GM23248 (cell line): ENCODE measurements around the gene RASAL2. TPM values are rescaled to one million over a fixed set of nuclear protein-coding genes. Genes with fewer than 3 reads are reported as not detected.

Experiments
- DNase-seq: peaks from one replicate; pipeline ENCODE4 v3.0.0-alpha.2; 2015
- H2AFZ ChIP-seq: fragments of 200-600 bp; sonication (generic); 2 replicates; pipeline ENCODE4 v1.6.1; 2016; ENCODE audit warnings: antibody characterized with exemption
- H3F3A ChIP-seq: fragments of 200-600 bp; sonication (generic); 2 replicates; pipeline ENCODE4 v1.6.1; 2016; ENCODE audit warnings: mild to moderate bottlenecking, antibody characterized with exemption, mixed run types; ENCODE audit not compliant: insufficient read depth
- H3K27ac ChIP-seq: fragments of 200-600 bp; sonication (generic); 2 replicates; pipeline ENCODE4 v1.5.1; 2016; ENCODE audit warnings: mild to moderate bottlenecking
- H3K27me3 ChIP-seq: fragments of 200-600 bp; sonication (generic); replicated peaks from 2 replicates; pipeline ENCODE4 v1.6.1; 2016; ENCODE audit warnings: mild to moderate bottlenecking; ENCODE audit not compliant: insufficient read depth
- H3K36me3 ChIP-seq: fragments of 200-600 bp; sonication (generic); 2 replicates; pipeline ENCODE4 v1.6.1; 2016; ENCODE audit warnings: low read depth, mild to moderate bottlenecking
- H3K4me1 ChIP-seq: fragments of 200-600 bp; sonication (generic); 2 replicates; pipeline ENCODE4 v1.6.1; 2016; ENCODE audit warnings: mild to moderate bottlenecking; ENCODE audit not compliant: insufficient read depth
- H3K4me2 ChIP-seq: fragments of 200-600 bp; sonication (generic); one replicate; pipeline ENCODE4 v1.6.1; 2016; ENCODE audit warnings: mild to moderate bottlenecking; ENCODE audit not compliant: unreplicated experiment
- H3K4me3 ChIP-seq: fragments of 200-600 bp; sonication (generic); 2 replicates; pipeline ENCODE4 v1.5.1; 2016; ENCODE audit warnings: mild to moderate bottlenecking
- H3K79me2 ChIP-seq: fragments of 200-600 bp; sonication (generic); 2 replicates; pipeline ENCODE4 v1.6.1; 2016; ENCODE audit warnings: mild to moderate bottlenecking; ENCODE audit not compliant: insufficient read depth
- H3K9ac ChIP-seq: fragments of 200-600 bp; sonication (generic); 2 replicates; pipeline ENCODE4 v1.6.1; 2016; ENCODE audit warnings: mild to moderate bottlenecking
- H3K9me2 ChIP-seq: fragments of 200-600 bp; sonication (generic); 2 replicates; pipeline ENCODE4 v1.6.1; 2016; ENCODE audit warnings: mixed run types, mild to moderate bottlenecking, moderate library complexity; ENCODE audit not compliant: insufficient read depth
- H3K9me3 ChIP-seq: fragments of 200-600 bp; sonication (generic); one replicate; pipeline ENCODE4 v1.6.1; 2017; ENCODE audit warnings: low read depth
- H4K20me1 ChIP-seq: fragments of 200-600 bp; sonication (generic); 2 replicates; pipeline ENCODE4 v1.6.0; 2016; ENCODE audit not compliant: insufficient read depth
- EZH2 ChIP-seq: fragments of 200-600 bp; sonication (generic); IDR thresholded peaks from 2 replicates; pipeline ENCODE4 v1.6.1; 2018; ENCODE audit warnings: antibody characterized with exemption, mild to moderate bottlenecking; ENCODE audit not compliant: insufficient read depth, poor library complexity, severe bottlenecking
- EZH2phosphoT487 ChIP-seq: fragments of 200-600 bp; sonication (generic); IDR thresholded peaks from 2 replicates; pipeline ENCODE4 v1.6.1; 2018; ENCODE audit warnings: antibody characterized with exemption, moderate library complexity, mild to moderate bottlenecking, low read depth; ENCODE audit not compliant: insufficient read depth
- WGBS, 2 experiments: methylation state at CpG; one replicate each; pipeline ENCODE4 v1.1.6; 2015 to 2017; ENCODE audit warnings: low lambda C conversion rate in 2 of 2, low coverage in 1 of 2; ENCODE audit errors: missing lambda C conversion rate in 2 of 2; 5-methylcytosine and 5-hydroxymethylcytosine counted together
- in situ Hi-C: fragments of 300-500 bp; cut with MboI; formaldehyde crosslinking; loops from 2 replicates; pipeline ENCODE4 v1.15.0; 2020
- polyA plus RNA-seq: library from polyadenylated mRNA; unstranded; fragments of >200 nt; fragmentation: Nextera tagmentation; extraction: Ambion mirVana; gene quantifications from 2 replicates; pipeline ENCODE4 v1.2.1, GENCODE V29; 2016
- total RNA-seq: library from RNA; depleted of rRNA; stranded (reverse); fragments of >200 nt; shearing (Covaris generic); gene quantifications from 2 replicates; pipeline ENCODE4 v1.2.3, GENCODE V29; 2014

RASAL2 gene
- total and polyA plus RNA-seq, 2 experiments from 2014 or later = 10.1 to 23.1 TPM

DNA sequence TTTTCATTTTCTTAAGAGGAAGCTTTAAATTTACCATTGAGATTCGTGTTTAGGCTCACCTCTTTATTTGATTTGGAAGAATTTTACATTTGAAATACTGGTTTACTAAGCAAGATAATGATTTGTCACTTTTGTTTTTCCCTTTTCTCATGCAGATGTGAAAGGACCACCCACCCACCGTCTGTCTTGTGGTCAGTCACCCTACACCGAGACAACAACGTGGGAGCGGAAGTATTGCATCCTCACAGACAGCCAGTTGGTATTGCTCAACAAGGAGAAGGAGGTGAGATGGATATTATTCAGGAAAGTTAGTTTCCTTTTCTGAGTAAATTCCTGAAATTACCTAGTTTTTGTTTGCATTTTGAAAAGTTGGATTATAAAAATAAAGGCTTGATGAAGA, 189.5 kb downstream of the RASAL2 start:
- no peak overlapping the region for H2AFZ ChIP-seq
- H3K9ac ChIP-seq = peak overlapping the region; percentile 16
- H3K9me2 ChIP-seq = no peaks in the 10 kb centered on the region
- in situ Hi-C loops = loop anchor here (10.0 to 25.0 kb wide), 2 partner anchors 249 to 1396 kb away; no protein-coding TSS in a partner anchor
- no peaks in the 10 kb centered on the region for H3K9me3 ChIP-seq
- TF ChIP-seq EZH2phosphoT487 (no peak), EZH2 (no peak)
- H3F3A ChIP-seq = 0 out of 2 replicates have a peak, but pooled peaks cover 7% of the 10 kb centered on the region
- WGBS, 2 experiments = 75 to 87% methylated on average over 5 of the region's 5 CpGs
- H3K4me3 ChIP-seq = no peak overlapping the region
- peak; percentile 31 for DNase-seq
- peaks cover 73% of the 10 kb centered on the region for H3K79me2 ChIP-seq
- no peak overlapping the region for H3K4me2 ChIP-seq
- H3K27me3 ChIP-seq = no peaks in the 10 kb centered on the region
- no peaks in the 10 kb centered on the region for H3K36me3 ChIP-seq
- H3K4me1 ChIP-seq = peaks cover 30% of the 10 kb centered on the region
- H3K27ac ChIP-seq = peak overlapping the region; percentile 10; the same call in 1 of the 2 replicates
- no peaks in the 10 kb centered on the region for H4K20me1 ChIP-seq

GRCh38 chr1:178284058-178284457, 190.2 kb downstream of the RASAL2 start:
- Histone ChIP-seq H3K36me3 (no peaks in the 10 kb centered on the region), H3K9me3 (no peaks in the 10 kb centered on the region), H3K9ac (no peak overlapping the region), H3K4me3 (no peak overlapping the region), H2AFZ (no peak overlapping the region), H3K4me1 (peaks cover 30% of the 10 kb centered on the region), H3K4me2 (no peak overlapping the region), H3F3A (0 out of 2 replicates have a peak, but pooled peaks cover 7% of the 10 kb centered on the region), H4K20me1 (no peaks in the 10 kb centered on the region), H3K27me3 (no peaks in the 10 kb centered on the region), H3K27ac (no peak overlapping the region), H3K9me2 (no peaks in the 10 kb centered on the region), H3K79me2 (peaks cover 68% of the 10 kb centered on the region)
- WGBS, 2 experiments = 63 to 71% methylated on average over 3 of the region's 3 CpGs
- no peak for DNase-seq
- in situ Hi-C loops = loop anchor here (10.0 to 25.0 kb wide), 2 partner anchors 249 to 1397 kb away; no protein-coding TSS in a partner anchor
- TF ChIP-seq EZH2phosphoT487 = no peak

GRCh38 chr1:178291166-178291565, 197.3 kb downstream of the RASAL2 start:
- Histone ChIP-seq H3K9me2 (no peaks in the 10 kb centered on the region), H2AFZ (no peak overlapping the region), H3K9ac (no peak overlapping the region), H3F3A (no peaks in the 10 kb centered on the region), H3K4me3 (no peak overlapping the region), H3K4me2 (no peak overlapping the region), H3K9me3 (no peaks in the 10 kb centered on the region), H3K27ac (no peak overlapping the region), H3K79me2 (peaks cover 73% of the 10 kb centered on the region), H3K4me1 (no peaks in the 10 kb centered on the region), H3K27me3 (no peaks in the 10 kb centered on the region), H3K36me3 (peaks cover 13% of the 10 kb centered on the region; the same call in 1 of the 2 replicates), H4K20me1 (no peaks in the 10 kb centered on the region)
- TF ChIP-seq EZH2phosphoT487 (no peak), EZH2 (no peak)
- DNase-seq = no peak
- in situ Hi-C loops = loop anchor here (25.0 kb wide), 1 partner anchor 1404 kb away; no protein-coding TSS in a partner anchor
- WGBS, 2 experiments = 96 to 98% methylated on average over 1 of the region's 1 CpG

- in situ Hi-C loops = loop anchor here (25.0 kb wide), 1 partner anchor 1407 kb away; no protein-coding TSS in a partner anchor
- no peak overlapping the region for H3K4me3 ChIP-seq
- peaks cover 10% of the 10 kb centered on the region; the same call in 1 of the 2 replicates for H3K36me3 ChIP-seq
- H4K20me1 ChIP-seq = no peaks in the 10 kb centered on the region
- H3K27me3 ChIP-seq = no peaks in the 10 kb centered on the region
- peaks cover 82% of the 10 kb centered on the region for H3K79me2 ChIP-seq
- H3K4me1 ChIP-seq = peaks cover 5% of the 10 kb centered on the region; the same call in 1 of the 2 replicates
- DNase-seq = peak; percentile 6
- no peak overlapping the region for H3K4me2 ChIP-seq
- H2AFZ ChIP-seq = no peak overlapping the region
- H3F3A ChIP-seq = peaks cover 3% of the 10 kb centered on the region; the same call in 1 of the 2 replicates
- TF ChIP-seq EZH2phosphoT487 = no peak
- no peak for TF ChIP-seq EZH2
- no peaks in the 10 kb centered on the region for H3K9me3 ChIP-seq
- H3K9me2 ChIP-seq = no peaks in the 10 kb centered on the region
- WGBS, 2 experiments = 100% methylated on average over 1 of the region's 1 CpG
- no peak overlapping the region for H3K9ac ChIP-seq
- H3K27ac ChIP-seq = no peak overlapping the region
These were observed 200.8 kb downstream of the RASAL2 start for GRCh38 chr1:178294654-178295053.

GRCh38 chr1:178300352-178300699, 206.4 kb downstream of the RASAL2 start:
- peak overlapping the region; percentile 16 for H3K4me2 ChIP-seq
- peak overlapping the region; percentile 18 for H3K27ac ChIP-seq
- H3K9me2 ChIP-seq = no peaks in the 10 kb centered on the region
- H3K4me1 ChIP-seq = peaks cover 18% of the 10 kb centered on the region
- TF ChIP-seq EZH2 (no peak), EZH2phosphoT487 (no peak)
- peaks cover 88% of the 10 kb centered on the region for H3K79me2 ChIP-seq
- peak overlapping the region; percentile 0; the same call in 1 of the 2 replicates for H3K9ac ChIP-seq
- H3K4me3 ChIP-seq = 0 out of 2 replicates have a peak overlapping the region, but pooled peaks have one; percentile 13
- no peaks in the 10 kb centered on the region for H4K20me1 ChIP-seq
- H3K27me3 ChIP-seq = no peaks in the 10 kb centered on the region
- peaks cover 14% of the 10 kb centered on the region for H3F3A ChIP-seq
- in situ Hi-C loops = loop anchor here (10.0 to 25.0 kb wide), 3 partner anchors 194 to 712 kb away; partner anchors contain the start of gene CLEC20A
- no peaks in the 10 kb centered on the region; the same call in 1 of the 2 replicates for H3K36me3 ChIP-seq
- H2AFZ ChIP-seq = no peak overlapping the region
- no peak for DNase-seq
- no peaks in the 10 kb centered on the region for H3K9me3 ChIP-seq
